Epithelial cell of esophagus (primary cell): Measurements from ENCODE around the gene BCAN.

ENCODE experiments used
- DNase-seq: peaks from one replicate; pipeline ENCODE4 v3.0.0; 2010; ENCODE audit warnings: low read depth
- H3K4me3 ChIP-seq: 2 replicates; pipeline ENCODE4 v1.5.1; 2011; ENCODE audit warnings: mild to moderate bottlenecking, low read length, control low read depth
- TF ChIP-seq, protein P1 (sequence below): IDR thresholded peaks from 2 replicates; pipeline ENCODE4 v1.5.1; 2011; ENCODE audit warnings: low read depth, mild to moderate bottlenecking, low read length, control low read depth, inconsistent platforms; ENCODE audit not compliant: insufficient read depth; ENCODE audit errors: missing control alignments

BCAN gene

DNA sequence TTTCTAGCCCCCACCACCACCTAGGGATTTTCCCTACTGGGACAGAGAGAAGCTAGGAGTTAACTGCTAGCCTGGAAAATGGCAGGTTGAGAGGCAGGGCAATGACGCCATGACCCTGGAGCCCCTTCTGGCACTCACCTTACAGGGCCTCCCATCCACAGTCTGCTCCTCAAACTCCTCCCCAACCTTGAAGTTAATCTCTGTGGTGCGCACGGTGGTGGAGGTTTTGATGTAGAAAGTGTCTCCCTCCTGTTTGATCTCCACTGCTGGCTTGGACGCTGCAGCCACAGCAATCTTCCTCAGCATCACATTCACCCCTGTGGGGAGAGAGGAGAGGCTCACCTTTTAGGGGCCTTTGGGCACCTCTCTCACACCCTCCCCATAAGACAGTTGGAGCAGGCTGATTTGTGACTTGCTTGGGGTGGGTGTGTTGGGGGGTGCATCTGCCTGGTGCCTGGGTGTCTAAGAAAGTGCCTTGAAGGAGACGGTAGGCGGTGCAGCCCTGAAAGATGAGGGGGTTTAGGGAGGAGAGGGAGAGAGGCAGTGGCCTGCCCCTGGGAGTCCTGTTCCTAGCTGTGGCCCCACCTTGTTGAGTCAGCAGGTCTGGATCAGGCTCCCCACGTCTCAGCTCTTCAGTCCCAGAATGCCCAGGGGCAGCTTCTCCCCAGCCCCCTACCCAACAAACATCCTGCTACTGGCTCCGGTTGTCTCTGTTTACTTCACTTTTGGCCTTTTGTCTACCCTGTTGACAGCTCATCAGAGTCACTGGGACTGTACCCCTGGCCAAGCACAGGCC is 59.0 kb downstream of the BCAN start:
- no peak overlapping the region for H3K4me3 ChIP-seq
- DNase-seq, result no peak
- TF ChIP-seq, protein P1, sequence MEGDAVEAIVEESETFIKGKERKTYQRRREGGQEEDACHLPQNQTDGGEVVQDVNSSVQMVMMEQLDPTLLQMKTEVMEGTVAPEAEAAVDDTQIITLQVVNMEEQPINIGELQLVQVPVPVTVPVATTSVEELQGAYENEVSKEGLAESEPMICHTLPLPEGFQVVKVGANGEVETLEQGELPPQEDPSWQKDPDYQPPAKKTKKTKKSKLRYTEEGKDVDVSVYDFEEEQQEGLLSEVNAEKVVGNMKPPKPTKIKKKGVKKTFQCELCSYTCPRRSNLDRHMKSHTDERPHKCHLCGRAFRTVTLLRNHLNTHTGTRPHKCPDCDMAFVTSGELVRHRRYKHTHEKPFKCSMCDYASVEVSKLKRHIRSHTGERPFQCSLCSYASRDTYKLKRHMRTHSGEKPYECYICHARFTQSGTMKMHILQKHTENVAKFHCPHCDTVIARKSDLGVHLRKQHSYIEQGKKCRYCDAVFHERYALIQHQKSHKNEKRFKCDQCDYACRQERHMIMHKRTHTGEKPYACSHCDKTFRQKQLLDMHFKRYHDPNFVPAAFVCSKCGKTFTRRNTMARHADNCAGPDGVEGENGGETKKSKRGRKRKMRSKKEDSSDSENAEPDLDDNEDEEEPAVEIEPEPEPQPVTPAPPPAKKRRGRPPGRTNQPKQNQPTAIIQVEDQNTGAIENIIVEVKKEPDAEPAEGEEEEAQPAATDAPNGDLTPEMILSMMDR, result no peak

DNA sequence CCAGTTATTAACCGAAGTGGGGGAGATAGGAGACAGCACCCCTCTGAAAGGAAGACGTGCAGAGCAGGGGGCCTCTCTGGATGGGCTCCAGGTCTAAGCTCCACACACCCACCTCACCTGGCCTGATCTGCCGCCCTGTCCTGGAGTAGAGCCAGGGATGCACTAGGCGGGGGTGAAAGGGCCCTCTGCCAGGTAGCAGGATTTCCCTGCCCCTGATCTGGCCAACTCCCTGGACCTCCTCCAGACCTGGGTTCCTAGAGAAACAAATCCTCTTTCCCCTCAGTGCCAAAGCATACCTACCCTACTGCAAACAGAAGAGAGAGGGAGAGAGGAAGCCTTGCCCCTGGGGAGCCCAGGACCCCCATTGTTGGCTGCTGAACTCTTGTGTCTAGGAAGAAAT is 61.4 kb downstream of the BCAN start:
- DNase-seq, result no peak
- peak overlapping the region; percentile 80 for H3K4me3 ChIP-seq
- TF ChIP-seq, protein P1, result no peak

DNA sequence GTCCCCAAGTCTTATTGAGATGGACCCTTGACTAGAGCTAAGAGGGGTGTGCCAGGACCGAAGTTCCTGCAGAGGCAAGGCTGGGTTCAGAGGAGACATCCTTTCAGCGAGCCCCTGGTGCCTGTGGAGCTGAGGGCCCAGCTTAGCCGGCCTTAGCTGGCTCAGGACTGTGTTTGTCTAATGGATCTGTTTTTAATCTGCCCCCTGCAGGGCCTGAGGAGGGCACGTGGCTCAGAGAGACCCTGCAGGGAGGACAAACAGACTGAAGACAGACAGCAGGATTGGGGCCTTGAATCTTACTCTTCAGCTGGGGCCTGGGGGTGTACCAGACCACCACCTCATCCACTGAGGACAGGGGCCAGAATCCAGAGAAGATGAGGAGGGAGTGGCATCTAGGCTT is 61.8 kb downstream of the BCAN start:
- TF ChIP-seq, protein P1, result no peak
- no peak for DNase-seq
- peak overlapping the region; percentile 80 for H3K4me3 ChIP-seq

DNA sequence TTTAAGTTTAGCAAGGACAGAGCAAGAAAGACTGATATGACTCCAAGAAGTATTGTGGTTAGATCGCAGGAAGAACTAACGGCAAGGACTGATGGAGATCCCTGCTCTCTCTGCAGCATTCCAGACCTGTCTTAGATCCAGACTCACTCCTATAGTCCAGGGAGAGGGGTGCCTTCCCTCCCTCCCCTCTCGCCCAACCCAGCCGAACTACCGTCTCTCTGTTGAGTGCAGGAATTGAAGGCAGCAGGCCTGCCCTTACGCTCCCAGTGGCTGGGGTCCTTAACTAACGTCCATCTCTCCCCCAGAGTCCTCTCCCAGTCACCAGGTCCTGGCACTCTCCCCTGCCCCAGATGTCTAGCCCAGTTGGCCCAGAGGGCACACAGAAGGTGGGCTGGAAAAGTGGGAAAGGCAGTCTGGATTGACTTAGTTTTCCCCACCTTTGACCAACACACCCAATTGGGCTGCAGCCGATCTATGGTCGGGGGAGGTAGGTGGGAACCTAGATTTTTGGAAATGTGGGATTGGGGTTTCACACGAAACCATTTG is 62.3 kb downstream of the BCAN start:
- DNase-seq, result no peak
- TF ChIP-seq, protein P1, result no peak

GRCh38 chr1:156704930-156705320 is 63.0 kb downstream of the BCAN start:
- peak; percentile 86 for DNase-seq
- TF ChIP-seq, protein P1, result no peak
- peak overlapping the region; percentile 80 for H3K4me3 ChIP-seq

More for the DNA sequence above, 62.3 kb downstream of the BCAN start:
- H3K4me3 ChIP-seq, result peak overlapping the region; percentile 80

GRCh38 chr1:156705321-156705917 is 63.5 kb downstream of the BCAN start, which contains the start of gene CRABP2:
CRABP2 (minus strand) TSS chr1:156705583; CDS start chr1:156705446, 137 bp downstream.
- DNase-seq, result peak; percentile 41
- TF ChIP-seq, protein P1, result no peak
- peak within 1 kb of the TSS; percentile 80 for H3K4me3 ChIP-seq
